Natural killer cell (primary cell): Measurements from ENCODE around the gene TBX4. TPM values are rescaled to one million over a fixed set of nuclear protein-coding genes. Genes with fewer than 3 reads are reported as not detected.

Experiments
- ATAC-seq, 3 donors: fragments of 150-1000 bp in 2 of 3; fragments of 200-7000 bp in 1 of 3; cut with Tn5 transposase; 1 replicate in 1 of 3; 2 replicates in 2 of 3; pipeline ENCODE4 v1.10.0; 2021; ENCODE audit warnings: mild to moderate bottlenecking in 2 of 3, moderate library complexity in 2 of 3
- DNase-seq, 2 donors: peaks; one replicate each; pipeline versions ENCODE4 v3.0.0 to v3.0.0-alpha.2; 2013 to 2021; ENCODE audit warnings: mixed read lengths in 1 of 2
- H3K27ac ChIP-seq: one replicate; pipeline ENCODE4 v1.5.1; 2013; ENCODE audit warnings: mild to moderate bottlenecking, low read length
- H3K27me3 ChIP-seq: one replicate; pipeline ENCODE4 v1.6.1; 2013; ENCODE audit warnings: low read length; ENCODE audit not compliant: control insufficient read depth, insufficient read depth
- H3K36me3 ChIP-seq: one replicate; pipeline ENCODE4 v1.6.1; 2013; ENCODE audit warnings: low read length; ENCODE audit not compliant: control insufficient read depth, insufficient read depth
- H3K4me1 ChIP-seq: one replicate; pipeline ENCODE4 v1.6.1; 2013; ENCODE audit warnings: low read length; ENCODE audit not compliant: control insufficient read depth, insufficient read depth
- H3K4me3 ChIP-seq: one replicate; pipeline ENCODE4 v1.5.1; 2013; ENCODE audit warnings: low read length
- H3K9me3 ChIP-seq: one replicate; pipeline ENCODE4 v1.6.1; 2013; ENCODE audit warnings: low read length; ENCODE audit not compliant: control insufficient read depth, insufficient read depth
- H3K27ac Mint-ChIP-seq, 2 donors: one replicate each; pipeline ENCODE4 v1.8.0; 2022; ENCODE audit warnings: mild to moderate bottlenecking in 2 of 2, mixed read lengths in 2 of 2, moderate library complexity in 1 of 2
- H3K27me3 Mint-ChIP-seq, 2 donors: one replicate each; pipeline ENCODE4 v1.8.0; 2022; ENCODE audit warnings: low read depth in 2 of 2, mixed read lengths in 2 of 2
- H3K36me3 Mint-ChIP-seq: one replicate; pipeline ENCODE4 v1.8.0; 2022; ENCODE audit warnings: mixed read lengths
- H3K4me1 Mint-ChIP-seq, 2 donors: one replicate each; pipeline ENCODE4 v1.8.0; 2022; ENCODE audit warnings: mixed read lengths in 2 of 2
- H3K4me3 Mint-ChIP-seq: one replicate; pipeline ENCODE4 v1.8.0; 2022; ENCODE audit warnings: mild to moderate bottlenecking, moderate library complexity, mixed read lengths
- H3K9me3 Mint-ChIP-seq, 2 donors: one replicate each; pipeline ENCODE4 v1.8.0; 2022; ENCODE audit warnings: mixed read lengths in 2 of 2
- WGBS: methylation state at CpG from one replicate; pipeline ENCODE4 v1.1.7; 2013; ENCODE audit warnings: missing lambda C conversion rate; ENCODE audit not compliant: insufficient coverage; 5-methylcytosine and 5-hydroxymethylcytosine counted together
- intact Hi-C: fragments of 100-400 bp; cut with micrococcal nuclease; formaldehyde crosslinking; loops from one replicate; pipeline ENCODE4 v1.14.2; 2022
- total RNA-seq, 4 donors: library from RNA; stranded (reverse); fragments of 120-200 nt in 1 of 4; gene quantifications; one replicate each; pipeline versions ENCODE4 v1.2.3 to v1.2.4, GENCODE V29; 2013 to 2022
- TF ChIP-seq, protein P1 (sequence below): fragments of 200-600 bp; IDR thresholded peaks from one replicate; pipeline ENCODE4 v1.8.0; 2022; ENCODE audit warnings: antibody characterized with exemption

The TBX4 gene
- total RNA-seq, 3 donors from 2014 or later (not counting 1 experiment from before 2014, with no cell fraction given) = not detected

DNA sequence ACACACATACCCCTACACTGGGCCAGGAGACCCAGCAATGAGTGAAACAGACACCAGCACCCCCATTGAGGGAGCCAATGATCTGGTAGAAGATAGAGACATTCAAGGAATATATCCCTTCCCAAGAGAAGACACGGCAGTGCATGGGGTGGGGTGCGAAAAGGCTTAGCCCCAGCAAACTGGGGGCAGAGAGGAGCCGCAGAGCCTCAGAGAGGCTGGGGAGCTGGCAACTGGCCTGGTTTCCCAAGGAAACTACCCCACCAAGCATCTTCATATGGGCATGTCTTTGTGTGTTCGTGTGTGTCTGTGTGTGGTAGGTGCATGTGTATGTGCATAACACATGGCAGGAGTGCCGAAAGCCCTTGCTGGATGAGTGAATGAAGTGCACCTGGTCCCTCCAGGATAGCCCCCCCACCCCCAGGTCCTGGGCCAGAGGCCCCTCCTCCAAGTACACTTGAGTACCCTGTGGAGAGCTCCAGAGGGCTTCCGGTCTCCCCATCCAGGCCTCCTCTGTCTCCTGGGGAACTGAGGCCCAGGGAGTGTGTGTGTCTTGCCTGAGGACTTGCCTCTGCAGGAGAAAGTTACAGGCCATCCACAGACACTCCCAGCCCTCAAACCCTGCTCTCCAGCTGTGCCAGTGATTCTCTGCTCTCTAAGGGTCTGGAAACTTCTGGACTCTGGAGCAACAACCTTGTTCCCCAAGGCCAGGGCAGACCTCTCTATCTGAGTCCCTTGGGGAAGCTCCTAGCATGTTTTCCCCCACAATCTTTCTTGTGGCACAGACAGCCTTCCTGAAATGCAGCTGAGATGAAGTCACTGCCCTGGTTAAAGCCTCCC is 36.6 kb upstream of the TBX4 start:
- H3K27me3 ChIP-seq = peaks cover 20% of the 10 kb centered on the region

DNA sequence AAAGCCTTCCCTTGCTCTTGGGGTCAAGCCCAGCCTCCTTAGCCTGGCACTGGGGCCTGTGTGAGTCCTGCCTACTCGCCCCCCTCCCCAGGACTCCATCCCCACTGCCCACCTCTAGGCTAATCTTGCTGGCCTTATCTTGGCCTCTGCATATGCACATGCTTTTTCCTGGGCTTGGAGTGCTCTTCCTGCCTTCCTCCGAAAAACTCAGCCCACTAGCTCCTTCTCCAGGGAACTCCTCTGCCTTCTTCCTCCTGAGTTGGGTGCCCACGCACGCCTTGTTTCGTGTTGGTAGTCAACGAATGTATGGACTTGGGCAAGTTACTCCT is 36.0 kb upstream of the TBX4 start:
- WGBS = 94% methylated on average over 6 of the region's 6 CpGs
- Histone ChIP-seq H3K4me1 (peaks cover 29% of the 10 kb centered on the region), H3K36me3 (no peaks in the 10 kb centered on the region), H3K27ac (no peak overlapping the region), H3K27me3 (peaks cover 16% of the 10 kb centered on the region), H3K4me3 (no peak overlapping the region), H3K9me3 (no peaks in the 10 kb centered on the region)
- Mint-ChIP-seq H3K4me3 (no peak overlapping the region), H3K4me1 (peaks cover 0 to 13% of the 10 kb centered on the region in 2 donors), H3K27ac (no peak overlapping the region), H3K27me3 (peaks cover 15 to 29% of the 10 kb centered on the region in 2 donors), H3K36me3 (no peaks in the 10 kb centered on the region), H3K9me3 (no peaks in the 10 kb centered on the region)
- DNase-seq (no peak), ATAC-seq (no peak)
- TF ChIP-seq, protein P1, sequence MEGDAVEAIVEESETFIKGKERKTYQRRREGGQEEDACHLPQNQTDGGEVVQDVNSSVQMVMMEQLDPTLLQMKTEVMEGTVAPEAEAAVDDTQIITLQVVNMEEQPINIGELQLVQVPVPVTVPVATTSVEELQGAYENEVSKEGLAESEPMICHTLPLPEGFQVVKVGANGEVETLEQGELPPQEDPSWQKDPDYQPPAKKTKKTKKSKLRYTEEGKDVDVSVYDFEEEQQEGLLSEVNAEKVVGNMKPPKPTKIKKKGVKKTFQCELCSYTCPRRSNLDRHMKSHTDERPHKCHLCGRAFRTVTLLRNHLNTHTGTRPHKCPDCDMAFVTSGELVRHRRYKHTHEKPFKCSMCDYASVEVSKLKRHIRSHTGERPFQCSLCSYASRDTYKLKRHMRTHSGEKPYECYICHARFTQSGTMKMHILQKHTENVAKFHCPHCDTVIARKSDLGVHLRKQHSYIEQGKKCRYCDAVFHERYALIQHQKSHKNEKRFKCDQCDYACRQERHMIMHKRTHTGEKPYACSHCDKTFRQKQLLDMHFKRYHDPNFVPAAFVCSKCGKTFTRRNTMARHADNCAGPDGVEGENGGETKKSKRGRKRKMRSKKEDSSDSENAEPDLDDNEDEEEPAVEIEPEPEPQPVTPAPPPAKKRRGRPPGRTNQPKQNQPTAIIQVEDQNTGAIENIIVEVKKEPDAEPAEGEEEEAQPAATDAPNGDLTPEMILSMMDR = no peak
- intact Hi-C loops = loop anchor here (10.0 kb wide), 1 partner anchor 169 kb away; no protein-coding TSS in a partner anchor

More for the DNA sequence above, 36.6 kb upstream of the TBX4 start:
- no peaks in the 10 kb centered on the region for H3K9me3 Mint-ChIP-seq
- no peak overlapping the region for H3K27ac Mint-ChIP-seq
- H3K27ac ChIP-seq = no peak overlapping the region
- intact Hi-C loops = loop anchor here (10.0 kb wide), 1 partner anchor 169 kb away; no protein-coding TSS in a partner anchor
- peaks cover 34% of the 10 kb centered on the region for H3K4me1 ChIP-seq
- TF ChIP-seq, protein P1 = no peak
- no peak overlapping the region for H3K4me3 Mint-ChIP-seq
- no peaks in the 10 kb centered on the region for H3K9me3 ChIP-seq
- ATAC-seq (no peak), DNase-seq (peak in 1 of 2 donors; percentile 6)
- no peaks in the 10 kb centered on the region for H3K36me3 Mint-ChIP-seq
- no peak overlapping the region for H3K4me3 ChIP-seq
- H3K4me1 Mint-ChIP-seq = peaks cover 0 to 16% of the 10 kb centered on the region in 2 donors
- 93% methylated on average over 6 of the region's 6 CpGs for WGBS
- H3K27me3 Mint-ChIP-seq = peaks cover 17 to 23% of the 10 kb centered on the region in 2 donors
- H3K36me3 ChIP-seq = no peaks in the 10 kb centered on the region

DNA sequence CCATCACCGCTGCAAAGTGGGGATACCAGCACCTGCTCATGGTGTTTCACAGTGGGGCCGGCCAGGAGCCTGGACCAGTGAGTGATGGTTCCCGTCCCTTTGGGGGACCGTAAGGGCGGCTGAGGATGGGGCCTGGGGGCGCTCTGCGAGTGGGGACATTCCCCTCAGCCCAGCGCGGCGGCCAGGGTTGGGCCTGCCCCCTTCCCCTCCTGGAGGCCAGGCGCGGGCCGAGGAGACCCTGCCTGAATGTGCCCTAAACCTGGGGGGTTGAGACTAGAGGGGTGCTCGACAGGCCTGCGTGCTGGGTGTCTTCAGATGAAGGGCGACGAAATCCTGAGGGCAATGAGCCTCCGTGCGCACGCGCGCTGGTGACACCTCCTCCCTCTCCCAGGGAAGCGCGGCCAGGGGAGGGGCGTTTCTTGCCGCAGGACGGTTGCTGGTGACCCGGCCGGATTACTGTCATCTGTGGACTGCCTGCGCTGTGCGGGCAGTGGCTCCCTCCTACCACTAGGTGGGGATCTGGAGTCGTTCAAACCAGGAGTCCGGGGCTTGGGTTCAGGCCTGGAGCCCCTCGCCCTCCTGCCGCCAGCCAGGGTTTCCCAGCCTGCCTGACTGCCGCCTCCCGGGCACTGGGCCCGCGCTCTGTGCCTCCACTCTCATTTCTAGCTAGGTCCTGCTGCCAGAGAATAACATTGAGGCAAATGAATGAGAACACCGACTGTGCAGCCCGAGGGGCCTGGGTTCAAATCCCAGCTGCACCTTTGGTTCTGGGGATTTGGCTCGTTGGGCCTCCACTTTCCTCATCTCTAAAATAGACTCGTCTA is 35.5 kb upstream of the TBX4 start:
- H3K9me3 Mint-ChIP-seq = no peaks in the 10 kb centered on the region
- TF ChIP-seq, protein P1 = peak; percentile 81
- Histone ChIP-seq H3K9me3 (no peaks in the 10 kb centered on the region), H3K27me3 (peaks cover 11% of the 10 kb centered on the region), H3K27ac (no peak overlapping the region), H3K4me3 (no peak overlapping the region), H3K4me1 (peaks cover 23% of the 10 kb centered on the region), H3K36me3 (no peaks in the 10 kb centered on the region)
- H3K4me3 Mint-ChIP-seq = no peak overlapping the region
- H3K27ac Mint-ChIP-seq = no peak overlapping the region
- intact Hi-C loops = loop anchor here (10.0 kb wide), 1 partner anchor 168 kb away; no protein-coding TSS in a partner anchor
- ATAC-seq (peak; percentile 52 to 61 (median 59)), DNase-seq (peak in 1 of 2 donors; percentile 73)
- 26% methylated on average over 42 of the region's 43 CpGs for WGBS
- peaks cover 15 to 35% of the 10 kb centered on the region in 2 donors for H3K27me3 Mint-ChIP-seq
- H3K36me3 Mint-ChIP-seq = no peaks in the 10 kb centered on the region
- H3K4me1 Mint-ChIP-seq = peaks cover 0 to 13% of the 10 kb centered on the region in 2 donors
